H1 (cell line): ENCODE data around the gene IFI27L1. TPM values are rescaled to one million over a fixed set of nuclear protein-coding genes. Genes with fewer than 3 reads are reported as not detected.
A peak's percentile ranks its signal among the peaks of the same experiment; 100 is the strongest.

ENCODE experiments used
- CTCF ChIA-PET: fragments of 300-600 bp; sonication (Branson Sonifier 250); formaldehyde crosslinking; loops from one replicate; lab custom pipeline; 2021; ENCODE audit not compliant: partially characterized antibody; lab: Charles Lee
- POLR2A ChIA-PET: fragments of 300-600 bp; sonication (Branson Sonifier 250); formaldehyde crosslinking; loops from one replicate; lab custom pipeline; 2021; ENCODE audit warnings: inconsistent platforms; ENCODE audit not compliant: partially characterized antibody; lab: Charles Lee
- DNase-seq, 2 experiments: peaks; one replicate each; pipeline versions ENCODE4 v3.0.0 to v3.0.0-alpha.2; 2010 to 2022; ENCODE audit warnings: low spot score in 2 of 2, low read depth in 1 of 2, mixed read lengths in 1 of 2
- FAIRE-seq: peaks from 2 replicates; lab custom pipeline; 2011; peaks lifted over from hg19 to GRCh38; lab: Jason Lieb, UNC
- H2AFZ ChIP-seq: 2 replicates; pipeline ENCODE4 v1.8.1; 2012; ENCODE audit warnings: low read length, inconsistent platforms
- H2AK5ac ChIP-seq: 2 replicates; pipeline ENCODE4 v1.6.1; 2013; ENCODE audit warnings: low read depth, low read length
- H2BK120ac ChIP-seq: replicated peaks from 2 replicates; pipeline ENCODE3; 2013; ENCODE audit warnings: low read depth, low read length, inconsistent platforms
- H2BK12ac ChIP-seq: 2 replicates; pipeline ENCODE4 v1.6.1; 2013; ENCODE audit warnings: low read depth, low read length
- H2BK15ac ChIP-seq: 2 replicates; pipeline ENCODE4 v1.6.1; 2013; ENCODE audit warnings: low read length
- H2BK20ac ChIP-seq: 2 replicates; pipeline ENCODE4 v1.6.1; 2013; ENCODE audit warnings: low read length
- H2BK5ac ChIP-seq: 2 replicates; pipeline ENCODE4 v1.6.1; 2013; ENCODE audit warnings: low read depth, low read length
- H3K14ac ChIP-seq: 2 replicates; pipeline ENCODE4 v1.6.1; 2013; ENCODE audit warnings: inconsistent platforms; ENCODE audit not compliant: insufficient read length
- H3K18ac ChIP-seq: 2 replicates; pipeline ENCODE4 v1.6.1; 2013; ENCODE audit warnings: low read length; ENCODE audit errors: extremely low read depth
- H3K23ac ChIP-seq: 2 replicates; pipeline ENCODE4 v1.6.1; 2013; ENCODE audit warnings: inconsistent platforms; ENCODE audit not compliant: insufficient read length
- H3K23me2 ChIP-seq: 2 replicates; pipeline ENCODE4 v1.6.1; 2013; ENCODE audit warnings: low read depth, low read length
- H3K27ac ChIP-seq: 2 replicates; pipeline ENCODE4 v1.6.1; 2011; ENCODE audit warnings: low read depth, low read length, inconsistent platforms
- H3K27me3 ChIP-seq, 4 experiments: replicated peaks in 1 of 4; 1 replicate in 1 of 4; 2 replicates in 3 of 4; pipeline versions ENCODE4 v1.6.1 to v1.8.1; 2011 to 2013; ENCODE audit warnings: low read length in 3 of 4, mild to moderate bottlenecking in 3 of 4, inconsistent platforms in 2 of 4, mixed read lengths in 2 of 4, moderate library complexity in 1 of 4; ENCODE audit not compliant: control insufficient read depth in 3 of 4, insufficient read depth in 3 of 4; ENCODE audit errors: extremely low read depth in 1 of 4
- H3K36me3 ChIP-seq, 4 experiments: 2 replicates each; pipeline versions ENCODE4 v1.6.1 to v1.8.1; 2011 to 2013; ENCODE audit warnings: mild to moderate bottlenecking in 4 of 4, low read length in 3 of 4, moderate library complexity in 2 of 4, control low read depth in 1 of 4, inconsistent platforms in 1 of 4; ENCODE audit not compliant: insufficient read depth in 4 of 4, control insufficient read depth in 2 of 4
- H3K4ac ChIP-seq: replicated peaks from 2 replicates; pipeline ENCODE3; 2013; ENCODE audit warnings: low read length, low read depth, mixed read lengths, inconsistent platforms; ENCODE audit not compliant: insufficient read length
- H3K4me1 ChIP-seq, 4 experiments: replicated peaks in 1 of 4; 1 replicate in 1 of 4; 2 replicates in 3 of 4; pipeline versions ENCODE4 v1.6.1 to v1.8.1; 2011 to 2013; ENCODE audit warnings: low read length in 3 of 4, inconsistent platforms in 2 of 4, mixed read lengths in 1 of 4; ENCODE audit not compliant: insufficient read depth in 4 of 4, control insufficient read depth in 3 of 4
- H3K4me2 ChIP-seq, 2 experiments: 2 replicates each; pipeline versions ENCODE4 v1.6.1 to v1.8.1; 2011 to 2013; ENCODE audit warnings: low read depth in 2 of 2, low read length in 2 of 2, control low read depth in 1 of 2, inconsistent platforms in 1 of 2, mild to moderate bottlenecking in 1 of 2; ENCODE audit not compliant: insufficient read depth in 1 of 2
- H3K4me3 ChIP-seq, 4 experiments: fragments of 200-600, 300-600 bp in 1 of 4; sonication (generic), shearing (Covaris generic), sonication (Bioruptor Twin) in 1 of 4; 2 replicates each; pipeline versions ENCODE4 v1.5.1 to v1.8.1; 2011 to 2016; ENCODE audit warnings: low read length in 4 of 4, low read depth in 3 of 4, control low read depth in 2 of 4, inconsistent platforms in 2 of 4, mild to moderate bottlenecking in 2 of 4, mixed read lengths in 1 of 4, moderate library complexity in 1 of 4; ENCODE audit not compliant: insufficient read depth in 2 of 4; ENCODE audit errors: extremely low read depth in 1 of 4
- H3K56ac ChIP-seq: replicated peaks from 2 replicates; pipeline ENCODE3; 2013; ENCODE audit warnings: low read depth, mild to moderate bottlenecking, mixed read lengths, low read length, inconsistent platforms; ENCODE audit not compliant: insufficient read length
- H3K79me1 ChIP-seq: 2 replicates; pipeline ENCODE4 v1.6.1; 2013; ENCODE audit warnings: low read depth, low read length, control low read depth
- H3K79me2 ChIP-seq, 2 experiments: 2 replicates each; pipeline versions ENCODE4 v1.6.1 to v1.8.1; 2012 to 2013; ENCODE audit warnings: low read length in 2 of 2, mild to moderate bottlenecking in 2 of 2, inconsistent platforms in 1 of 2; ENCODE audit not compliant: insufficient read depth in 2 of 2, control insufficient read depth in 1 of 2
- H3K9ac ChIP-seq, 4 experiments: replicated peaks in 1 of 4; 1 replicate in 1 of 4; 2 replicates in 3 of 4; pipeline versions ENCODE4 v1.6.1 to v1.8.1; 2011 to 2013; ENCODE audit warnings: low read depth in 3 of 4, low read length in 3 of 4, control low read depth in 2 of 4, mild to moderate bottlenecking in 2 of 4, moderate library complexity in 2 of 4, inconsistent platforms in 1 of 4; ENCODE audit errors: extremely low read depth in 1 of 4
- H3K9me3 ChIP-seq, 2 experiments: 2 replicates each; pipeline versions ENCODE4 v1.6.1 to v1.8.1; 2012 to 2013; ENCODE audit warnings: mild to moderate bottlenecking in 2 of 2, moderate library complexity in 2 of 2, control low read depth in 1 of 2, inconsistent platforms in 1 of 2, low read depth in 1 of 2, low read length in 1 of 2, mixed read lengths in 1 of 2; ENCODE audit not compliant: insufficient read depth in 2 of 2
- H4K20me1 ChIP-seq, 2 experiments: replicated peaks in 1 of 2; 2 replicates each; pipeline versions ENCODE3 to v1.8.1; 2011 to 2013; ENCODE audit warnings: inconsistent platforms in 2 of 2, low read length in 2 of 2, mild to moderate bottlenecking in 1 of 2; ENCODE audit not compliant: insufficient read depth in 2 of 2, control insufficient read depth in 1 of 2
- H4K5ac ChIP-seq: 2 replicates; pipeline ENCODE4 v1.6.1; 2013; ENCODE audit warnings: low read length, low read depth, mixed read lengths, inconsistent platforms; ENCODE audit not compliant: insufficient read length
- H4K8ac ChIP-seq: 2 replicates; pipeline ENCODE4 v1.8.0; 2013; ENCODE audit warnings: mild to moderate bottlenecking, moderate library complexity, low read length, inconsistent platforms; ENCODE audit not compliant: insufficient read depth; ENCODE audit errors: extremely low read depth
- H4K91ac ChIP-seq: replicated peaks from 2 replicates; pipeline ENCODE3; 2013; ENCODE audit warnings: low read length, mixed read lengths, inconsistent platforms; ENCODE audit not compliant: insufficient read length
- BRCA1 ChIP-seq: IDR thresholded peaks from 2 replicates; pipeline ENCODE4 v1.6.1; 2012; ENCODE audit warnings: low read depth, low read length, improper control_type of control experiment
- FOSL1 ChIP-seq: IDR thresholded peaks from 2 replicates; pipeline ENCODE4 v1.6.1; 2011; ENCODE audit warnings: mild to moderate bottlenecking, low read depth, low read length, moderate library complexity; ENCODE audit not compliant: insufficient read depth
- HDAC2 ChIP-seq, 2 experiments: fragments of 300-600 bp in 1 of 2; sonication (generic) in 1 of 2; IDR thresholded peaks; 2 replicates each; pipeline ENCODE4 v1.6.1; 2011 to 2012; ENCODE audit warnings: low read depth in 2 of 2, low read length in 2 of 2, mild to moderate bottlenecking in 2 of 2, moderate library complexity in 2 of 2, borderline replicate concordance in 1 of 2, inconsistent platforms in 1 of 2
- KDM1A ChIP-seq: fragments of 200-600, 300-600 bp; sonication (generic); IDR thresholded peaks from 2 replicates; pipeline ENCODE4 v1.7.1; 2016; ENCODE audit warnings: mild to moderate bottlenecking, low read length, borderline replicate concordance
- MAFK ChIP-seq: IDR thresholded peaks from 2 replicates; pipeline ENCODE4 v1.6.1; 2012; ENCODE audit warnings: low read depth, mild to moderate bottlenecking, improper control_type of control experiment, low read length
- MAX ChIP-seq: IDR thresholded peaks from 2 replicates; pipeline ENCODE4 v1.6.1; 2012; ENCODE audit warnings: inconsistent platforms
- NRF1 ChIP-seq: IDR thresholded peaks from 2 replicates; pipeline ENCODE4 v1.6.1; 2011; ENCODE audit warnings: mild to moderate bottlenecking, low read depth, low read length, improper control_type of control experiment
- POLR2A ChIP-seq, 2 experiments: IDR thresholded peaks; 1 replicate in 1 of 2; 2 replicates in 1 of 2; pipeline ENCODE4 v1.6.1; 2011; ENCODE audit warnings: low read depth in 2 of 2, low read length in 2 of 2, mild to moderate bottlenecking in 2 of 2; ENCODE audit errors: control extremely low read depth in 1 of 2
- RFX5 ChIP-seq: IDR thresholded peaks from 2 replicates; pipeline ENCODE4 v1.6.1; 2011; ENCODE audit warnings: low read depth, low read length, improper control_type of control experiment, borderline replicate concordance
- RXRA ChIP-seq: IDR thresholded peaks from 2 replicates; pipeline ENCODE4 v1.6.1; 2011; ENCODE audit warnings: low read depth, mild to moderate bottlenecking, low read length, moderate library complexity; ENCODE audit not compliant: insufficient read depth
- SIN3A ChIP-seq, 2 experiments: IDR thresholded peaks in 1 of 2; conservative IDR thresholded peaks in 1 of 2; 2 replicates each; pipeline ENCODE4 v1.6.1; 2011 to 2012; ENCODE audit warnings: low read length in 2 of 2, improper control_type of control experiment in 1 of 2, low read depth in 1 of 2, mild to moderate bottlenecking in 1 of 2
- SIX5 ChIP-seq: IDR thresholded peaks from 2 replicates; pipeline ENCODE4 v1.6.1; 2011; ENCODE audit warnings: mild to moderate bottlenecking, low read depth, low read length
- ZNF274 ChIP-seq: IDR thresholded peaks from 2 replicates; pipeline ENCODE4 v1.7.0; 2012; ENCODE audit warnings: low read length, borderline replicate concordance; ENCODE audit errors: extremely low read depth
- WGBS, 2 experiments: shearing (Covaris generic) in 1 of 2; methylation state at CpG; one replicate each; pipeline versions ENCODE4 v1.1.6 to v1.1.7; 2013 to 2015; ENCODE audit warnings: low lambda C conversion rate in 2 of 2, mixed read lengths in 2 of 2, inconsistent platforms in 1 of 2, low coverage in 1 of 2, missing lambda C conversion rate in 1 of 2; ENCODE audit not compliant: insufficient replicate concordance in 2 of 2, insufficient coverage in 1 of 2, insufficient read length in 1 of 2; ENCODE audit errors: extremely low coverage in 1 of 2, missing lambda C conversion rate in 1 of 2; 5-methylcytosine and 5-hydroxymethylcytosine counted together
- polyA plus RNA-seq, 7 experiments: library from polyadenylated mRNA; depleted of rRNA in 3 of 7; stranded (reverse) in 5 of 7; unstranded in 2 of 7; fragments of >200 nt in 5 of 7; fragments of 200-250 nt in 2 of 7; gene quantifications; 1 replicate in 5 of 7; 2 replicates in 1 of 7; 4 replicates in 1 of 7; pipeline versions ENCODE4 v1.2.1 to v1.2.3, GENCODE V29; 2011 to 2013; ENCODE audit warnings: missing spikeins in 2 of 7, mixed read lengths in 2 of 7
- total RNA-seq: library from RNA; stranded (reverse); fragmentation: NEBNext Ultra II Directional; extraction: Animal tissue kit (Norgen Biotek cat#: 25700); gene quantifications from 2 replicates; pipeline ENCODE4 v1.2.1, GENCODE V29; 2021

IFI27L1 gene
- total and polyA plus RNA-seq, 2 of the 8 experiments (the other 6 are each of a cell fraction or from before 2014, with no cell fraction given), result 21.2 to 30.5 TPM

GRCh38 chr14:94126800-94127199 is 45.7 kb downstream of the IFI27L1 start:
- no peaks in the 10 kb centered on the region for H4K20me1 ChIP-seq
- no peak overlapping the region for H3K18ac ChIP-seq
- CTCF ChIA-PET, result interaction anchor here (0.6 kb wide), 1 partner anchor 963 kb away, joined by 4 read pairs; no protein-coding TSS in a partner anchor
- H2BK12ac ChIP-seq, result no peak overlapping the region
- H4K5ac ChIP-seq, result no peak overlapping the region
- H3K4me2 ChIP-seq, result no peak overlapping the region
- H3K23ac ChIP-seq, result no peak overlapping the region
- H3K4me3 ChIP-seq, result no peak overlapping the region
- no peak overlapping the region for H4K91ac ChIP-seq
- no peaks in the 10 kb centered on the region for H3K9me3 ChIP-seq
- H3K27ac ChIP-seq, result no peak overlapping the region
- no peaks in the 10 kb centered on the region for H3K79me2 ChIP-seq
- DNase-seq (peak in 1 of 2 experiments; percentile 23), FAIRE-seq (no peak)
- no peak overlapping the region for H3K4ac ChIP-seq
- no peak overlapping the region for H2BK5ac ChIP-seq
- no peak overlapping the region for H2BK15ac ChIP-seq
- no peaks in the 10 kb centered on the region for H3K36me3 ChIP-seq
- H3K14ac ChIP-seq, result no peak overlapping the region
- no peak overlapping the region for H4K8ac ChIP-seq
- H2AFZ ChIP-seq, result no peak overlapping the region
- H3K79me1 ChIP-seq, result no peaks in the 10 kb centered on the region
- TF ChIP-seq POLR2A (IDR thresholded peaks at IDR 0.05; ENCODE audit: control extremely low read depth in 1 of 2, low read depth in 2 of 2, low read length in 2 of 2), result no peak
- TF ChIP-seq BRCA1, result no peak
- no peak for TF ChIP-seq RXRA
- TF ChIP-seq ZNF274, result no peak
- TF ChIP-seq NRF1, result no peak
- no peak for TF ChIP-seq FOSL1
- no peak for TF ChIP-seq HDAC2 (IDR thresholded peaks at IDR 0.05; ENCODE audit: borderline replicate concordance in 1 of 2, low read depth in 2 of 2, low read length in 2 of 2)
- no peak for TF ChIP-seq RFX5
- TF ChIP-seq SIX5, result no peak
- no peak for TF ChIP-seq MAFK
- TF ChIP-seq MAX, result no peak
- TF ChIP-seq SIN3A (conservative IDR thresholded peaks at IDR 0.05 in 1 of 2, IDR thresholded peaks at IDR 0.05 in 1 of 2; ENCODE audit: low read depth in 1 of 2, low read length in 2 of 2), result no peak
- no peak for TF ChIP-seq KDM1A
- 92% methylated on average over 5 of the region's 5 CpGs; no CpG with 5 or more reads in 1 of the 2 experiments for WGBS, 2 experiments
- H3K56ac ChIP-seq, result no peak overlapping the region
- peaks cover 9% of the 10 kb centered on the region; the same call in 1 of the 2 replicates for H3K23me2 ChIP-seq
- no peaks in the 10 kb centered on the region; a peak in 2 of 7 replicates for H3K27me3 ChIP-seq
- H2BK20ac ChIP-seq, result no peak overlapping the region
- H3K4me1 ChIP-seq, result peaks cover 0 to 4% (median 2%) of the 10 kb centered on the region in 4 experiments; a peak in 3 of 7 replicates
- no peak overlapping the region for H2AK5ac ChIP-seq
- no peak overlapping the region for H2BK120ac ChIP-seq
- H3K9ac ChIP-seq, result no peak overlapping the region
- POLR2A ChIA-PET, result no interaction called here
